Right lobe of liver (tissue), 6 donors: ENCODE data around the gene GRAMD4. TPM values are rescaled to one million over a fixed set of nuclear protein-coding genes. Genes with fewer than 3 reads are reported as not detected.

Experiments used
- ATAC-seq, 4 donors: fragments of 200-7000 bp; cut with Tn5 transposase; one replicate each; pipeline ENCODE4 v1.9.1; 2020; ENCODE audit warnings: mild to moderate bottlenecking in 4 of 4, moderate library complexity in 4 of 4
- DNase-seq, 3 donors: peaks; one replicate each; pipeline ENCODE4 v3.0.0-alpha.2; 2020
- H3K27ac ChIP-seq, 3 donors: fragments of 200-600 bp; one replicate each; pipeline ENCODE4 v1.8.0; 2022
- H3K27me3 ChIP-seq, 2 donors: fragments of 200-600 bp; one replicate each; pipeline ENCODE4 v1.8.0; 2022
- H3K36me3 ChIP-seq, 4 donors: fragments of 200-600 bp; sonication (generic) in 1 of 4; one replicate each; pipeline versions ENCODE4 v1.5.1 to v1.8.0; 2017 to 2022; ENCODE audit warnings: control low read depth in 1 of 4
- H3K4me1 ChIP-seq, 4 donors: fragments of 200-600 bp; sonication (generic) in 1 of 4; one replicate each; pipeline versions ENCODE4 v1.5.1 to v1.8.0; 2017 to 2022; ENCODE audit warnings: control low read depth in 1 of 4
- H3K4me3 ChIP-seq, 3 donors: fragments of 200-600 bp; one replicate each; pipeline ENCODE4 v1.8.0; 2022
- H3K9me3 ChIP-seq, 4 donors: fragments of 200-600 bp; sonication (generic) in 1 of 4; one replicate each; pipeline versions ENCODE4 v1.5.1 to v1.8.0; 2017 to 2022; ENCODE audit warnings: control low read depth in 1 of 4
- POLR2A ChIP-seq: fragments of 450-650 bp; IDR thresholded peaks from one replicate; pipeline ENCODE4 v1.6.1; 2017; ENCODE audit warnings: antibody characterized with exemption, mild to moderate bottlenecking
- WGBS: methylation state at CpG from one replicate; pipeline ENCODE4 v1.1.6; 2018; ENCODE audit warnings: low coverage, low lambda C conversion rate; ENCODE audit not compliant: insufficient coverage; ENCODE audit errors: missing lambda C conversion rate; 5-methylcytosine and 5-hydroxymethylcytosine counted together
- intact Hi-C, 2 donors: fragments of 100-400 bp; cut with DNase I; formaldehyde crosslinking; loops; one replicate each; pipeline versions ENCODE4 v1.11.2 to v1.14.1; 2022
- total RNA-seq, 6 experiments: library from RNA; depleted of rRNA in 2 of 6; stranded (reverse); fragments of >200 nt in 2 of 6; fragmentation: NEBNext Ultra II Directional in 3 of 6; extraction: Animal tissue kit (Norgen Biotek cat#: 25700) in 3 of 6; gene quantifications; one replicate each; pipeline versions ENCODE4 v1.1.0 to v1.2.4, GENCODE V29; 2016 to 2023
- TF ChIP-seq, protein P1 (sequence below), 4 donors: fragments of 200-600 bp in 3 of 4; fragments of 450-650 bp in 1 of 4; IDR thresholded peaks; one replicate each; pipeline versions ENCODE4 v1.5.1 to v1.8.0; 2016 to 2022; ENCODE audit warnings: antibody characterized with exemption in 4 of 4, mild to moderate bottlenecking in 2 of 4
- donor health status: DM: no; HTN: yes; CAD: no.
- donor health status: DM: no; HTN: no; CAD: no.
- donor health status: DM: no; HTN: no; CAD: no.
- donor health status: DM: no; HTN: yes; CAD: no.
- donor health status: DM: no; HTN: yes; CAD: no.

The GRAMD4 gene
- total RNA-seq, 6 experiments from 2014 or later: 29.7 to 72.0 (median 34.8) TPM

DNA sequence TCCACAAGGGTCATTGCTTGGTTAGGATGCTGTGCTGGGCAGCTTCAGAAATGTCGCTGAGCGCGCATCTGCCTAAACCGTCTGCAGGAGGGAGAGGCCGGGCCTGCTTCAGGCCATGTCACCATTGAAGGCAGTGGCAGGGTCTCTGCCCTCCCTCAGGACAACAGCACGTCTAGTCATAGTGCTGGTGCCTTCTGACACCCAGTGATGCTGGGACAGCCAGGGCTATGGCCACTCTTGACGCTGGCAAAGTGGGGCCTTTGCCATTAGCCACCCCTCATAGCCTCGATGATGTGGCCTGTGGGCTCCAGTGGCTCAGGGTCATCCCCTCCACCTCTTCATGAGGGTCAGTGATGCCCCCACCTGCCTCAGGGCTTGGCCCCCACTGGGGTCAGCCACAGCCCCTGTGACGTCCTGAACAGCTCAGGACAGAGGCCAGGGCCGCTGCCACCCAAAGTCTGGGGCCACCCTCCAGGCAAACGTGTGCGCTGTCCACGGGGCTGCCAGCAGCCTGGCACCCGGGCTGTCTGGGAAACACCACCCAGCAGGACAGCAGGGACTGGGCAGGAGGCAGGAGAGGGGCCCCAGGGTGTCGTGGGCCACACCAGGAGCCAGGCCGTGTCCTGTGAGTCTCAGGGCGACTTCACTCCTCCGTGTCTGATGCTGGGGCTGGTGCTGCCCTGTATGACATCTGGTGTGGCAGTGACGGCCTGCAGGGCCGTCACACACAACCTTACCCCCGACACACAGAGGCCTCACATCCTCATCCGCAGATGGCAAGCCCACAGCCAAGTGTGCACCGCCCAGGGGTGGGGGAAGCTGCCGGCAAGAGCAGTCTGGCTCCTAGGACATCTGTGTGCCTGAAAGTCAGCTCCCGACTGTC lies 75.4 kb downstream of the GRAMD4 start:
- TF ChIP-seq, protein P1, sequence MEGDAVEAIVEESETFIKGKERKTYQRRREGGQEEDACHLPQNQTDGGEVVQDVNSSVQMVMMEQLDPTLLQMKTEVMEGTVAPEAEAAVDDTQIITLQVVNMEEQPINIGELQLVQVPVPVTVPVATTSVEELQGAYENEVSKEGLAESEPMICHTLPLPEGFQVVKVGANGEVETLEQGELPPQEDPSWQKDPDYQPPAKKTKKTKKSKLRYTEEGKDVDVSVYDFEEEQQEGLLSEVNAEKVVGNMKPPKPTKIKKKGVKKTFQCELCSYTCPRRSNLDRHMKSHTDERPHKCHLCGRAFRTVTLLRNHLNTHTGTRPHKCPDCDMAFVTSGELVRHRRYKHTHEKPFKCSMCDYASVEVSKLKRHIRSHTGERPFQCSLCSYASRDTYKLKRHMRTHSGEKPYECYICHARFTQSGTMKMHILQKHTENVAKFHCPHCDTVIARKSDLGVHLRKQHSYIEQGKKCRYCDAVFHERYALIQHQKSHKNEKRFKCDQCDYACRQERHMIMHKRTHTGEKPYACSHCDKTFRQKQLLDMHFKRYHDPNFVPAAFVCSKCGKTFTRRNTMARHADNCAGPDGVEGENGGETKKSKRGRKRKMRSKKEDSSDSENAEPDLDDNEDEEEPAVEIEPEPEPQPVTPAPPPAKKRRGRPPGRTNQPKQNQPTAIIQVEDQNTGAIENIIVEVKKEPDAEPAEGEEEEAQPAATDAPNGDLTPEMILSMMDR (IDR thresholded peaks at IDR 0.05): no peak
- no peak for TF ChIP-seq POLR2A
- peak in 2 of 4 donors; percentile 9 to 10 for ATAC-seq
- no peak overlapping the region for H3K27ac ChIP-seq
- intact Hi-C loops: no loop called here
- no peak overlapping the region for H3K4me3 ChIP-seq
- no peaks in the 10 kb centered on the region for H3K9me3 ChIP-seq
- no peak for DNase-seq
- H3K27me3 ChIP-seq: no peaks in the 10 kb centered on the region
- WGBS: no CpG with 5 or more reads among the region's 25 CpGs
- H3K36me3 ChIP-seq: peaks cover 0 to 85% (median 41%) of the 10 kb centered on the region in 4 donors
- H3K4me1 ChIP-seq: no peaks in the 10 kb centered on the region

DNA sequence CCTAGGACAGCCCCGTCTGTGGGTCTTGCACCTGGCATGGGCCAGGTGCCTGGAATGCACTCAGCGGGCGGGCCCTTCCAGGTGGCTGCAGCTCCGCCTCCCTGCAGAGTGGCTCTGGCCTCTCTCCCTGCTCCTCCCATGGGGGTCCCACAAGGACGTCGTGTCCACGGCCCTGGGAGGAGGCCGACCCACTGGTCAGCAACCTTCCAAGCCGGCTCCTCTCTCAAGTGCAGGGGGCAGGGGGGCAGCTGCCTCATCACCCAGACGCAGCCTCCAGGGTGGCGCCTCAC lies 76.0 kb downstream of the GRAMD4 start:
- TF ChIP-seq, protein P1 (IDR thresholded peaks at IDR 0.05): no peak
- no peak for TF ChIP-seq POLR2A
- intact Hi-C loops: no loop called here
- no peak for DNase-seq

DNA sequence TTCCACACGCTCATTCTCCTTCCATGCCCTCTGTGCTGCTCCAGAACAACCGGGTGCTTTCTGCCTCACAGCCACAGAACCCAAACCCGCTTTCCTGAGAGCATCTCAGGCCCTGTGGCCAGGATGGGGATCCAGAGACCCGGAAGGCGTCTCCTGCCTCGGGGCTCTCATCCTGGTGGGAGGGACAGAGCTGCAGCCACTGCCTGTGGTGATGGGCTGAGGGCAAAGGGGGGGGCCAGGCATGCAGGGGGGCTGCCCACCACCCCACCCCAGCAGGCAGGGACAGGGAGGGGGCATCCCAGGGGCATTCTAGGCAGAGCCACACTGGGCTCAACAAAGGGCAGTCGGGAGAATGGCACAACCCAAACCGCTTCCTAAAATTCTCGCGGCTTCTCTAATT lies 76.4 kb downstream of the GRAMD4 start:
- WGBS: 86% methylated on average over 3 of the region's 10 CpGs
- no peak for TF ChIP-seq POLR2A
- TF ChIP-seq, protein P1 (IDR thresholded peaks at IDR 0.05): no peak
- Histone ChIP-seq H3K9me3 (no peaks in the 10 kb centered on the region), H3K36me3 (peaks cover 0 to 85% (median 40%) of the 10 kb centered on the region in 4 donors), H3K27me3 (no peaks in the 10 kb centered on the region), H3K27ac (no peak overlapping the region), H3K4me3 (no peak overlapping the region), H3K4me1 (no peaks in the 10 kb centered on the region)
- DNase-seq (no peak), ATAC-seq (no peak)
- intact Hi-C loops: no loop called here

More for the DNA sequence above, 76.0 kb downstream of the GRAMD4 start:
- no peaks in the 10 kb centered on the region for H3K9me3 ChIP-seq
- no peaks in the 10 kb centered on the region for H3K27me3 ChIP-seq
- peaks cover 0 to 85% (median 42%) of the 10 kb centered on the region in 4 donors for H3K36me3 ChIP-seq
- H3K4me1 ChIP-seq: no peaks in the 10 kb centered on the region
- ATAC-seq: peak in 2 of 4 donors; percentile 9 to 13
- no peak overlapping the region for H3K27ac ChIP-seq
- H3K4me3 ChIP-seq: no peak overlapping the region
- WGBS: no CpG with 5 or more reads among the region's 11 CpGs

DNA sequence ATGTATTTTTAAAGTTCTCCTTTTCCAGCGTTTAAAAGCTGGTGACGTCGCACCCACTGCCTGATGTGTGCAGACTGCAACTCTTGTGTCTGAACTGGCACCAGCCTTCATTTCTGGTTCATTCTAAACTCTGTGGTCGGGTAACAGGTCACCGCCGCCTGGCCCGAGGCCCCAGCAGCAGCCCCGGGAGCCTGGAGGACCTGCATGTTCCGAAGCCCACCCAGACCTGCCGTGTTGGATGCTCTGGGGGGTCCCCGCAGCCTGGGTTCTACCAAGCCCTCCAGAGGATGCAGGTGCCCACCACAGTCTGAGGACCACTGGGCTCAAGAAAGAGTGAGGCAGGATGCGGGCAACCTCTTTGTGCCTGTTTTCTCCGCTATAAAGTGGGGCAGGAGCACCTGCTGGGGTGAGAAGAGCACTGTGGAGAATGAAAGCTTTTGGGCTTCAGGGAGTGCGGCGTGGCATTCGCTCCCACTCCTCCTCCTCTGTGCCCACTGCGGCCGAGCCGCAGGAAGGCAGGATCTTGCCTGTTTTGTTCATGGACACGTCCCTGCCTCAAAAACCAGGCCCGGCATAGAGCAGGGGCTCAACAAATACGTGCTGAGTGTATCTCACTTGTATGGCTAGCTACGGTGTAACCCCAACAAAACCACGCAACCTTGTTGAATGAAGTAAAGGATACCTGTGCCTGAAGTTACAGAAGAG lies 77.8 kb downstream of the GRAMD4 start:
- Histone ChIP-seq H3K9me3 (no peaks in the 10 kb centered on the region), H3K4me1 (no peaks in the 10 kb centered on the region), H3K27ac (no peak overlapping the region), H3K27me3 (no peaks in the 10 kb centered on the region), H3K4me3 (no peak overlapping the region), H3K36me3 (peaks cover 0 to 81% (median 41%) of the 10 kb centered on the region in 4 donors)
- no peak for ATAC-seq
- DNase-seq: no peak
- intact Hi-C loops: no loop called here
- 95% methylated on average over 4 of the region's 24 CpGs for WGBS
- TF ChIP-seq, protein P1 (IDR thresholded peaks at IDR 0.05): no peak
- no peak for TF ChIP-seq POLR2A
